Measurements from ENCODE around the gene HDAC3.

HDAC3 gene

GRCh38 chr5:141636413-141637122 is at the start of gene HDAC3, which contains the start of gene RELL2:
Gene HDAC3 (minus strand): TSS chr5:141636849. CDS start chr5:141636790, 59 bp downstream.
Gene RELL2 (plus strand): TSS chr5:141636997. CDS start chr5:141638226, 1,229 bp downstream.
- peak; percentile 72 to 74 for DNase-seq

GRCh38 chr5:141685591-141685990 is 48.9 kb upstream of the HDAC3 start:
- no peak for DNase-seq

- DNase-seq: no peak
Measured at GRCh38 chr5:141683596-141684141, 47.0 kb upstream of the HDAC3 start.

GRCh38 chr5:141681695-141682641 is 45.3 kb upstream of the HDAC3 start, which contains the start of gene ARAP3:
Gene ARAP3 (minus strand): TSS chr5:141682230. CDS start chr5:141680486, 1,744 bp downstream.
- DNase-seq: peak; percentile 40 to 61

- DNase-seq: no peak
Measured at GRCh38 chr5:141681295-141681694, 44.6 kb upstream of the HDAC3 start.

- no peak for DNase-seq
Measured at GRCh38 chr5:141680751-141681201, 44.1 kb upstream of the HDAC3 start.

GRCh38 chr5:141680178-141680577 is 43.5 kb upstream of the HDAC3 start:
- no peak for DNase-seq

- peak; percentile 34 to 37 for DNase-seq
Measured at GRCh38 chr5:141677415-141677814, 40.8 kb upstream of the HDAC3 start.

- no peak for DNase-seq
Measured at GRCh38 chr5:141675672-141676071, 39.0 kb upstream of the HDAC3 start.

- no peak for DNase-seq
Measured at GRCh38 chr5:141674747-141675146, 38.1 kb upstream of the HDAC3 start.

- no peak for DNase-seq
Measured at GRCh38 chr5:141672841-141673813, 36.5 kb upstream of the HDAC3 start.

- no peak for DNase-seq
Measured at GRCh38 chr5:141672071-141672840, 35.6 kb upstream of the HDAC3 start.

GRCh38 chr5:141669520-141669919 is 32.9 kb upstream of the HDAC3 start:
- DNase-seq: no peak

GRCh38 chr5:141668601-141669265 is 32.1 kb upstream of the HDAC3 start:
- no peak for DNase-seq

GRCh38 chr5:141665995-141666940 is 29.6 kb upstream of the HDAC3 start:
- no peak for DNase-seq

- peak; percentile 74 to 77 for DNase-seq
Measured at GRCh38 chr5:141664733-141665461, 28.2 kb upstream of the HDAC3 start.

GRCh38 chr5:141663506-141663905 is 26.9 kb upstream of the HDAC3 start:
- no peak for DNase-seq

- DNase-seq: no peak
Measured at GRCh38 chr5:141662028-141662427, 25.4 kb upstream of the HDAC3 start.

Data from Kasumi-1 (cell line).